ENCODE results near the gene DDX20. TPM values are rescaled to one million over a fixed set of nuclear protein-coding genes. Genes with fewer than 3 reads are reported as not detected.

DDX20 gene
- polyA plus RNA-seq, 1 of the 3 experiments (the other 2 are of a cell fraction): 3.8 TPM

DNA sequence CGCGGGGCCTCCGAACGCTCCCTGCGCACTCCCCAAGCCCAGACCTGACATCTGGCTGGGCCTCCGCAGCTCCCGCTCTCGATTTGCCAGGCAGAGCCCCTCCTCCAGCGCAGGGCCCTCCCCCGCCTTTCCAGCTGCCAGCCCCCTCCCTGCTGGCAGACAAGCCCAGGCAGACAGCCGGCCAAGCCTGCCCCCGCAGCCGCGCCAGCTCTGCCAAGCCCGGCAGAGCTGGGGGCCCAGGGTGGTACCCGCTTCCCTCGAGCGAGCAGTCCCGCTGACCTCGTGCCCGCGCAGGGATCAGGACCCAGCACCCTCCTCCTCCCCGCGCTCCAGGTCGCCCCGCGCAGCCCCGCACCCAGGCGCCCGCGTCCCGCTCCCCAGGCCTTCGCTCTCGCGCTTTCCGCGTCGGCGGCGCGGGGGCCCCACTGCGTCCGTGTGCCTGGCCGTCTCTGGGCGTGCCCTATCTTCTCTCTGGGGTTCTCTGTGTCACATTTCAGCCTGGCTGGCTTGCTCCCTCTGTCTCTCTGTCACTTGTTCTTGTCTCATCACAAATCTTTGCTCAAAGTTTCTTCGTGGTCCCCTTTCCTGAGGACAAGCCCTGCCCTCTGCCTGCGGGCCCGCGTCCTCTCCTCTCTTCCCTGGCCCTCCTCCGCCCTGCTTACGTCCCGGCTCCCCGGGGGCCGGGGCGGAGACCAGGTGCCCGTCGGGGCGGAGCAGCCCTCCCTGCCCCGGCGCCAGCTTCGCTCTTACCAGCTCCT lies 17.1 kb upstream of the DDX20 start:
- Histone ChIP-seq H3K4me2 (peak overlapping the region; percentile 92), H3K4me1 (ENCODE audit: control insufficient read depth in 1 of 2, insufficient read depth in 2 of 2, low read depth in 1 of 2, low read length in 1 of 2) (peaks cover 8 to 15% of the 10 kb centered on the region in 2 experiments; a peak in 3 of 4 replicates), H3K27me3 (ENCODE audit: insufficient read depth) (no peaks in the 10 kb centered on the region), H3K36me3 (replicated peaks in 1 of 2; ENCODE audit: control insufficient read depth in 1 of 2, insufficient read depth in 2 of 2, low read length in 1 of 2) (no peaks in the 10 kb centered on the region), H3K27ac (ENCODE audit: low read depth in 2 of 2, low read length in 1 of 2) (peak overlapping the region; percentile 33 to 89), H3K79me2 (ENCODE audit: insufficient read depth) (no peaks in the 10 kb centered on the region), H2AFZ (ENCODE audit: low read depth) (peak overlapping the region; percentile 96), H3F3A (replicated peaks; ENCODE audit: insufficient read depth) (peaks cover 6% of the 10 kb centered on the region), H3K9me2 (no peaks in the 10 kb centered on the region), H3K4me3 (ENCODE audit: low read depth in 2 of 2, low read length in 1 of 2) (peak overlapping the region; percentile 66 to 85), H4K20me1 (ENCODE audit: insufficient read depth) (no peaks in the 10 kb centered on the region), H3K9me3 (no peaks in the 10 kb centered on the region), H3K9ac (peak overlapping the region; percentile 56)
- WGBS (ENCODE audit: low lambda C conversion rate): 3% methylated on average over 23 of the region's 61 CpGs
- peak; percentile 83 for DNase-seq
- ChIA-PET CTCF (interaction anchor here (0.6 to 2.7 kb wide), 11 partner anchors 9 to 230 kb away, joined by 3 to 13 read pairs (median 7); partner anchors contain the start of gene DDX20), POLR2A (interaction anchor here (0.8 to 2.6 kb wide), 4 partner anchors 12 to 230 kb away, joined by 3 to 19 read pairs (median 9); partner anchors contain the start of gene DDX20)
- TF ChIP-seq POLR2AphosphoS5 (IDR thresholded peaks at IDR 0.05; ENCODE audit: low read depth, low read length): peak; percentile 32; the same call in 1 of the 2 replicates
- TF ChIP-seq, protein P1, sequence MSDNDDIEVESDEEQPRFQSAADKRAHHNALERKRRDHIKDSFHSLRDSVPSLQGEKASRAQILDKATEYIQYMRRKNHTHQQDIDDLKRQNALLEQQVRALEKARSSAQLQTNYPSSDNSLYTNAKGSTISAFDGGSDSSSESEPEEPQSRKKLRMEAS (IDR thresholded peaks at IDR 0.05; ENCODE audit: low read depth): no peak; the same call in 1 of the 2 replicates
- TF ChIP-seq GATA2 (CRISPR knock-in tag; IDR thresholded peaks at IDR 0.05): no peak
- TF ChIP-seq TAF1 (IDR thresholded peaks at IDR 0.05; ENCODE audit: borderline replicate concordance, low read depth, low read length): 0 out of 2 replicates have a peak, but pooled peaks have one; percentile 10
- TF ChIP-seq, protein P2, sequence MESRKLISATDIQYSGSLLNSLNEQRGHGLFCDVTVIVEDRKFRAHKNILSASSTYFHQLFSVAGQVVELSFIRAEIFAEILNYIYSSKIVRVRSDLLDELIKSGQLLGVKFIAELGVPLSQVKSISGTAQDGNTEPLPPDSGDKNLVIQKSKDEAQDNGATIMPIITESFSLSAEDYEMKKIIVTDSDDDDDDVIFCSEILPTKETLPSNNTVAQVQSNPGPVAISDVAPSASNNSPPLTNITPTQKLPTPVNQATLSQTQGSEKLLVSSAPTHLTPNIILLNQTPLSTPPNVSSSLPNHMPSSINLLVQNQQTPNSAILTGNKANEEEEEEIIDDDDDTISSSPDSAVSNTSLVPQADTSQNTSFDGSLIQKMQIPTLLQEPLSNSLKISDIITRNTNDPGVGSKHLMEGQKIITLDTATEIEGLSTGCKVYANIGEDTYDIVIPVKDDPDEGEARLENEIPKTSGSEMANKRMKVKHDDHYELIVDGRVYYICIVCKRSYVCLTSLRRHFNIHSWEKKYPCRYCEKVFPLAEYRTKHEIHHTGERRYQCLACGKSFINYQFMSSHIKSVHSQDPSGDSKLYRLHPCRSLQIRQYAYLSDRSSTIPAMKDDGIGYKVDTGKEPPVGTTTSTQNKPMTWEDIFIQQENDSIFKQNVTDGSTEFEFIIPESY (IDR thresholded peaks at IDR 0.05; ENCODE audit: borderline replicate concordance, low read depth): no peak
- TF ChIP-seq MXI1 (IDR thresholded peaks at IDR 0.05; ENCODE audit: low read depth, low read length): peak; percentile 24; the same call in 1 of the 2 replicates
- peak; percentile 19 for TF ChIP-seq CHD2 (IDR thresholded peaks at IDR 0.05; ENCODE audit: low read length, partially characterized antibody)
- peak; percentile 28; the same call in 1 of the 2 replicates for TF ChIP-seq NRF1 (IDR thresholded peaks at IDR 0.05; ENCODE audit: low read depth, low read length)
- TF ChIP-seq FOXM1 (IDR thresholded peaks at IDR 0.05; ENCODE audit: low read depth): no peak

DNA sequence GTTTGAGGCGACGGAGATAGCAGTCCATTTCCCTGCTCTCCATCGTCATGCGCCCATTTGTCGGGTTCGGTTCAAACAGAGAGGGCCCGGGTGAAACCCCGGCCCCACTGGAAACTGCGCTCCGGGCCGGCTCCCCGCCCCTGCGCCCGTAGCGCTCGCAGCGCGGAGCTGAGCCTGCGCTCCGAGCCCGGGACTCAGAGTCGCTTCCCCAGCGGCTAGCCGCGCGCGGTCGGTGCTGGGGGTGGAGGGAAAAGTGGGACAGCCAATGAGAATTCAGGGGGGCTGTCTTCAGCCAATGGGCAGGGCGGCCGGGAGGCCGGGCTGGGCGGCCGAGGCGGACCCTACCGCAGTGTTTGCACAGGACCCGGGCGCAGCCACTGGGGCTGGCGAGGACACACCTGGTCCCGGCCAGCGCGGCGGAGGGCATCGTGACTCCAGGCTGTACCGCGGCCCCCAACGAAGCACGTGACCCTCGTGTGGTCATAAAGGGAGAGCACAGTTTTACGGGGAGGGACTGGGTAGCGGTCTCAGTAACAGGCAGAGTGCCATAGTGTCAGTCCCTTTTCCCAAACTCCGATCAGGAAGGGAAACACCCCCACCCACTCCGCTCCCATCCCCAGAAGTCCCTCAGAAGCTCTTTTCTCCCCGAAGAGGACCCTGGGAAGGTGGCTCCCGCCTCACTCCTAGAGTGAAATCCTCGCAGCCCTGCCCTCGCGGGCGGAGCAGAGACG lies 16.3 kb upstream of the DDX20 start, which contains the start of gene INKA2:
TSS of gene INKA2 (minus strand) at position 202 of the 731 bp plus-strand sequence. CDS start at position 49, 153 bp downstream.
- POLR2A ChIA-PET: interaction anchor here (1.0 to 2.6 kb wide), 3 partner anchors 11 to 16 kb away, joined by 3 to 19 read pairs (median 15); partner anchors contain the start of gene DDX20
- Histone ChIP-seq H3K27ac (ENCODE audit: low read depth in 2 of 2, low read length in 1 of 2) (peak within 1 kb of the TSS; percentile 47 to 89), H3K4me1 (ENCODE audit: control insufficient read depth in 1 of 2, insufficient read depth in 2 of 2, low read depth in 1 of 2, low read length in 1 of 2) (peaks cover 8 to 15% of the 10 kb centered on the region in 2 experiments; a peak in 3 of 4 replicates), H3K4me3 (ENCODE audit: low read depth in 2 of 2, low read length in 1 of 2) (peak within 1 kb of the TSS; percentile 66 to 85), H3K9me3 (no peaks in the 10 kb centered on the region), H3K27me3 (ENCODE audit: insufficient read depth) (no peaks in the 10 kb centered on the region), H4K20me1 (ENCODE audit: insufficient read depth) (no peaks in the 10 kb centered on the region), H2AFZ (ENCODE audit: low read depth) (peak within 1 kb of the TSS; percentile 96), H3K36me3 (replicated peaks in 1 of 2; ENCODE audit: control insufficient read depth in 1 of 2, insufficient read depth in 2 of 2, low read length in 1 of 2) (no peaks in the 10 kb centered on the region), H3K4me2 (peak within 1 kb of the TSS; percentile 92), H3K9me2 (no peaks in the 10 kb centered on the region), H3K9ac (peak within 1 kb of the TSS; percentile 56), H3F3A (replicated peaks; ENCODE audit: insufficient read depth) (peaks cover 6% of the 10 kb centered on the region), H3K79me2 (ENCODE audit: insufficient read depth) (no peaks in the 10 kb centered on the region)
- 0% methylated on average over 29 of the region's 59 CpGs for WGBS (ENCODE audit: low lambda C conversion rate)
- DNase-seq: peak; percentile 94
- CTCF ChIA-PET: interaction anchor here (0.8 to 2.3 kb wide), 9 partner anchors 8 to 231 kb away, joined by 3 to 13 read pairs (median 6); partner anchors contain the start of gene DDX20
- TF ChIP-seq TAF1 (IDR thresholded peaks at IDR 0.05; ENCODE audit: borderline replicate concordance, low read depth, low read length) (0 out of 2 replicates have a peak, but pooled peaks have one; percentile 38), FOXJ3 (CRISPR knock-in tag; IDR thresholded peaks at IDR 0.05) (no peak), TEAD4 (IDR thresholded peaks at IDR 0.05; ENCODE audit: borderline replicate concordance, insufficient read depth) (no peak), MEF2A (IDR thresholded peaks at IDR 0.05; ENCODE audit: borderline replicate concordance, low read depth) (no peak), YY1 (IDR thresholded peaks at IDR 0.05; ENCODE audit: low read depth) (no peak), EP300 (IDR thresholded peaks at IDR 0.05; ENCODE audit: borderline replicate concordance in 1 of 2, low read depth in 1 of 2, low read length in 1 of 2) (no peak), POLR2AphosphoS5 (IDR thresholded peaks at IDR 0.05; ENCODE audit: low read depth, low read length) (peak; percentile 15; the same call in 1 of the 2 replicates), MXI1 (IDR thresholded peaks at IDR 0.05; ENCODE audit: low read depth, low read length) (peak; percentile 7; the same call in 1 of the 2 replicates), SIN3A (IDR thresholded peaks at IDR 0.05; ENCODE audit: borderline replicate concordance, low read depth, low read length) (0 out of 2 replicates have a peak, but pooled peaks have one; percentile 9), EZH2phosphoT487 (IDR thresholded peaks at IDR 0.05; ENCODE audit: borderline replicate concordance, low read depth) (no peak), JUND (IDR thresholded peaks at IDR 0.05) (no peak)
- TF ChIP-seq, protein P3, sequence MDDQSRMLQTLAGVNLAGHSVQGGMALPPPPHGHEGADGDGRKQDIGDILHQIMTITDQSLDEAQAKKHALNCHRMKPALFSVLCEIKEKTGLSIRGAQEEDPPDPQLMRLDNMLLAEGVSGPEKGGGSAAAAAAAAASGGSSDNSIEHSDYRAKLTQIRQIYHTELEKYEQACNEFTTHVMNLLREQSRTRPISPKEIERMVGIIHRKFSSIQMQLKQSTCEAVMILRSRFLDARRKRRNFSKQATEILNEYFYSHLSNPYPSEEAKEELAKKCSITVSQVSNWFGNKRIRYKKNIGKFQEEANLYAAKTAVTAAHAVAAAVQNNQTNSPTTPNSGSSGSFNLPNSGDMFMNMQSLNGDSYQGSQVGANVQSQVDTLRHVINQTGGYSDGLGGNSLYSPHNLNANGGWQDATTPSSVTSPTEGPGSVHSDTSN (IDR thresholded peaks at IDR 0.05): no peak
- TF ChIP-seq, protein P4, sequence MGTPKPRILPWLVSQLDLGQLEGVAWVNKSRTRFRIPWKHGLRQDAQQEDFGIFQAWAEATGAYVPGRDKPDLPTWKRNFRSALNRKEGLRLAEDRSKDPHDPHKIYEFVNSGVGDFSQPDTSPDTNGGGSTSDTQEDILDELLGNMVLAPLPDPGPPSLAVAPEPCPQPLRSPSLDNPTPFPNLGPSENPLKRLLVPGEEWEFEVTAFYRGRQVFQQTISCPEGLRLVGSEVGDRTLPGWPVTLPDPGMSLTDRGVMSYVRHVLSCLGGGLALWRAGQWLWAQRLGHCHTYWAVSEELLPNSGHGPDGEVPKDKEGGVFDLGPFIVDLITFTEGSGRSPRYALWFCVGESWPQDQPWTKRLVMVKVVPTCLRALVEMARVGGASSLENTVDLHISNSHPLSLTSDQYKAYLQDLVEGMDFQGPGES (IDR thresholded peaks at IDR 0.05; ENCODE audit: low read depth, low read length): 0 out of 2 replicates have a peak, but pooled peaks have one; percentile 37

Data from SK-N-SH (cell line).